NCI-H1694 (cell line): ENCODE results near the gene PLA2G4B.

Source experiments
- DNase-seq: peaks from one replicate; lab custom pipeline; 2025; lab: John Stamatoyannopoulos, UW

Gene PLA2G4B

GRCh38 chr15:41838400-41838897 is at the start of gene PLA2G4B:
Gene PLA2G4B (plus strand): TSS chr15:41838847. CDS start chr15:41838914, 67 bp downstream.
- DNase-seq, result no peak

GRCh38 chr15:41789236-41789635 is 49.4 kb upstream of the PLA2G4B start:
- no peak for DNase-seq

- no peak for DNase-seq
Observed at GRCh38 chr15:41789662-41790061, 49.0 kb upstream of the PLA2G4B start.

- DNase-seq, result no peak
Observed at GRCh38 chr15:41790169-41790568, 48.5 kb upstream of the PLA2G4B start.

- no peak for DNase-seq
Observed at GRCh38 chr15:41790756-41791546, 47.7 kb upstream of the PLA2G4B start.

- no peak for DNase-seq
Observed at GRCh38 chr15:41791547-41791937, 47.1 kb upstream of the PLA2G4B start.

GRCh38 chr15:41792000-41792637 is 46.5 kb upstream of the PLA2G4B start:
- DNase-seq, result no peak

GRCh38 chr15:41794081-41794480 is 44.6 kb upstream of the PLA2G4B start:
- DNase-seq, result no peak

- no peak for DNase-seq
Observed at GRCh38 chr15:41795996-41796856, 42.4 kb upstream of the PLA2G4B start.

GRCh38 chr15:41797201-41797944 is 41.3 kb upstream of the PLA2G4B start:
- no peak for DNase-seq

- no peak for DNase-seq
Observed at GRCh38 chr15:41798607-41799487, 39.8 kb upstream of the PLA2G4B start.

- DNase-seq, result no peak
Observed at GRCh38 chr15:41799488-41799805, 39.2 kb upstream of the PLA2G4B start.

- no peak for DNase-seq
Observed at GRCh38 chr15:41801185-41801584, 37.5 kb upstream of the PLA2G4B start.

GRCh38 chr15:41801850-41802455 is 36.7 kb upstream of the PLA2G4B start:
- DNase-seq, result no peak

- no peak for DNase-seq
Observed at GRCh38 chr15:41804361-41804760, 34.3 kb upstream of the PLA2G4B start.

GRCh38 chr15:41804916-41805666 is 33.6 kb upstream of the PLA2G4B start:
- no peak for DNase-seq

GRCh38 chr15:41805711-41806110 is 32.9 kb upstream of the PLA2G4B start:
- no peak for DNase-seq

- DNase-seq, result no peak
Observed at GRCh38 chr15:41806291-41807181, 32.1 kb upstream of the PLA2G4B start.

- no peak for DNase-seq
Observed at GRCh38 chr15:41809121-41809520, 29.5 kb upstream of the PLA2G4B start.
